DLD1 (cell line): ENCODE data around the gene EFCAB11.

Experiments
- in situ Hi-C: cut with HindIII; loops from 2 replicates; pipeline ENCODE4 v1.10.0; 2017; ENCODE audit warnings: low sequenced_read_pairs

Gene EFCAB11

DNA sequence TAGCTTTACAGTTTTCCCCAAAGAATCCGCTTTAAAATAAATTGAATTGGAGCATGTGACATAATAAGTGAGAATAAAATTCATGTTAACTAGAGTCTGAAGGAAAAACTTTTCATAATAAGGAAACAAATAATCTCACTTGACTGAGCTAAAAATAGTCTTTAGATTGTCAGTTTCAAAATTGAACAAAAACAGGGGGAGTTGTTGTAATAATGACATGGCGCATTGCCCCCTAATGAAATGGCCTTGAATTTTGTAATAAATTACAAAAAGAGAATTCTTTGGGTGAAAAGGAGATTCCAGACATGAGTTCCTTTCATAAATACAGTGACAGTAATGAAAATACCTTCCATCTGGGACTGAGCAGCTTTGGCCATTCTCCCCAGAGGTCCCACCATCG lies 178.6 kb downstream of the EFCAB11 start:
- in situ Hi-C loops, result no loop called here

DNA sequence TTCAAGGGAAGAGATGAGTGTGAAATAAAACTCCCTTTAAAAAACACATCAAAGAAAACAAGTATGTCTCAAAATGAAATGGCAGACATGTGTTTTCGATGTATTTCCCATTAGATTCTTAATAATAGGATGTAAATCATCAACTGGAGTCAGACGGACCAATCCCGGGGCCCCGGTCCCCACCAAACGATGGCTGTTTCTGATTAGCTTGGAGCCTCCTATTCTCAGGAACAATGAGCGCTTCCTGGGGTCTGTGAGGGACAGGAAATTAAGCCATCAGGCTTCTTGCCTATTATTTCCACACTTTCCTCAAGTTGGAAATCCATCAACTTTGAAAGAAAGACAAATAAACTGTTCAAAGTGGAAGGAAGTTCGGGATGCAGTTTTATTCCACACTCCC lies 179.4 kb downstream of the EFCAB11 start:
- in situ Hi-C loops, result no loop called here

DNA sequence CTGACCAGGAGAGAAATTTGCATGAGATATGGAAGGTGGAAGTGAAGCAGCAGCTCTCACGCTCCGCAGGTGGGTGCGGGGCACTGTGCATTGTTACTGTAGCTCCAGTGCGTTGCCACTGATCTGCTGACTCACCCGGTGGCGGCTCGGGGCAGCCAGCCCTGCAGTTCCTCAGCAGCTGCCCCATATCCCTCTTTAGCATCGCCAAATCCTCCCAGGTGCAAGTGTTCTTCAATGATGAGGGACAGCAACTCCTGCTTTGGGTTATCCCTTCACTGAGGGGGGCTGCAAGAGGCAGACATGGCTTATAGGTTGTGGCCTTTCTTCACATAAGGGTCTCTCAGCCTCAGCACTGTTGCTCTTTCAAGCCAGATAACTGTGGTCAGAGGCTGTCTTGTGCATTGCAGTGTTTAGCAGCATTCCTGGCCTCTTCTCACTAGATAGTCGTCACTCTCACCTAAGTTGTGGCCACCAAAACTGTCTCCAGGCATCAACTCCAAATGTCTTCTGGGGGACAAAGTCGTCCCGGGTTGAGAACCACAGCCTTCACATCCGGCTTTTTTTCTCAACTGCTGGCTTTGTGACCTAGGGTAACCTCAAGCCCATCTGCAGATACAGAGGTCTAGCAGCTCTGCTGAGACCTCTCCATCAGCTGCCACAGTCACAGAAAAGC lies 180.8 kb downstream of the EFCAB11 start:
- in situ Hi-C loops, result no loop called here

DNA sequence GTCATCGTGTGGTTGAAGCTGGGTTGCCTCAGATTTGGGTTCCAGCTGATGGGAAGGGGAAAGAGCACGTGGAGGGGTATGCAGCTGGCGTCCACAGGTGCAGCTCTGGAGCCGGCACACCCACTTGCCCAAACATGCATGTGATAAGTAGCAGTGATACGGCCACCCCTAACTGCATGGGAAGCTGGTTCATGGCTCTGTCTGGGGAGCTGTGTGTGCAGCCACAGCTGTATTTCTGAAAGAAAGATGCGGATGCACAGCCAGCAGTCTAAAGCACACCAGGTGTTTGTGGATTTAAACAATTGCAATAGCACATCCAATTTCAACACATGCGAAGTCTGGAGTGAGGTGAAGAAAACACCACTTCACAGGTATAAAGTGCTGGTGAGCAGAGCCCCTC lies 181.4 kb downstream of the EFCAB11 start:
- in situ Hi-C loops, result no loop called here

DNA sequence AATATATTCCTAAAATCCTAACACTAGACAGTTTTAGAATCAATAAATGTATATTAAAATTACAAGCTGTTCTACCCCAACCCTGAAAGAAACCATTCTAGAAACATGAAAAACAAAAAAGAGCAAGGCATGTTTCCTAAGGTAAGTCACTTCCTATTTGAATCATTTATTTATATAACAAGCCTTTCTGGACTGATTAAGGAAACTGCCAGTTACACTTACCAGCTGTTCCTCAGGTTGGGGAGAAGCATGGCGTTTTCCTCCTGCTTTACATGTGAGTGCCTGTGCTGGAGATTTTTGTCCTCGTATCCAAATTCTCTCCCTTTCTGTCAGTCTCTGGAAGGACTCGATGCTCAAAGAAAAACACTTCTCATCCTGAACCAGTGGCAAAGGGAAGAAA lies 183.3 kb downstream of the EFCAB11 start:
- in situ Hi-C loops, result no loop called here

DNA sequence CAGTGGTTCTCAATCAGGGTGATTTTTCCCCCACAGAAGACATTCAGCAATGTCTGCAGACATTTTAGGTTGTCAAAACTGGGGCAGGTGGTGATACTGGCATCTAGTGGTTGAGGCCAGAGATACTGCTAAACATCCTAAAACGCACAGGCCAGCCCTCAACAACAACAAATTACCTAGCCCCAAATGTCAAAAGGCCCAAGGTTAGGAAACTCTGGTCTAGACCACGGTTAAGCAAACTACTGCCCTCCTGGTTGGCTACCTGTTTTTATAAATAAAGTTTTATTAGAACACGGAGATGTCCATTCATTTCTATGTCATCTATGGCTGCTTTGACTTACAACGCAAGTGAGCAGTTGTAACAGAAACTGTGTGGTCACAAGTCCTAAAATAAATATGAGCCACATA lies 186.7 kb downstream of the EFCAB11 start:
- in situ Hi-C loops, result no loop called here

DNA sequence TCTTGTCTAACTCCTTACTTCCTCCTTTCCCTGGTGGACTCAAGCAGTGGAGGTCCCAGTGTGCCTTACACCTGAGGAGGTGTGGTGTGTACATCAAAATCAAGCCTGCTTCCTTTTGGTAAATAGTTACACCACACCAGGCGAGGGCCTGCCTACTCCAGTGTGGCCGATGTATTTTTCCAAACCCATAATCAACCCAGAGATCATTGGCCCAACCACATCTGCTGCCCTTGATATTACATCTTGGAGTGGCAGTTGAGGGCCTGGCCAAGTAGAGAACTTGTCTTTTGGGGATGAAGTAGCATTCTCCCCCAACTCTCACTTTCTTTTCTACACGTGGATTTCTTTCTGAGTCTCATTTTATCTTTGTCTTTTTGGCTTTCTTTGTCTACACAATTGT lies 187.4 kb downstream of the EFCAB11 start:
- in situ Hi-C loops, result no loop called here

DNA sequence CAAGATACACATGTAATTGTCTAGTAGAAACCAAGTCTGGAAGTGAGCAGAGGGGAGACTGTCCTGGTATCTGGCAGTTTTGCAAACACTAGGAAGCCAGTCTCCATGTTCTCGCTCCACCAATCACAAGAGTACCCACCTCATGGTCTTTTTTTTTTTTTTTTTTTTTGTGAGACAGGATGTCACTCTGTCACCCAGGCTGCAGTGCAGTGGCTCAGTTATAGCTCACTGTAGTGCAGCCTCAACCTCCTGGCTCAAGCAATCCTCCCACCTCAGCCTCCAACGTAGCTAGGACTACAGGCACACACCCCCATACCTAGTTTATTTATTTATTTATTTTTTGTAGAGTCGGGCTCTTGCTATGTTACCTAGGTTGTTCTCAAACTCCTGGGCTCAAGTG lies 189.2 kb downstream of the EFCAB11 start:
- in situ Hi-C loops, result no loop called here

DNA sequence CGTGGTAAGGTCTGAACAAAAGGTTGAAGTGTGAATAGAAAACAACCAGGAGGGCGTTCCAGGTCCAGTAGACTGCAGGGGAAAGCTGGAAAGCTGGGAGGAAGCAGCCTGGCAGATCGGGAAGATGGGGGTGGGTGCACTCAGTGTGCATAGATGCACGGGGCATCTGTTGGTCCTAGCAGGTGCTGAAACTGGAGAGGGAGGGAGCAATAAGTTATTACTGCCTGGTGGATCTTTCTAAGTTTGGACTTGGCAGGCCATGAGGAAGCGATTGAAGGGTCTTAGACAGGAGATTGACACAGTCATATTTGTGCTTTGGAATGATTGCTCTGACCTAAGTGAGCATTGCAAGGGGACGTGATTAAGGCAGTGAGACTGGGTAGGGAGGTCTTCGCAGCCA lies 194.4 kb downstream of the EFCAB11 start:
- in situ Hi-C loops, result no loop called here

DNA sequence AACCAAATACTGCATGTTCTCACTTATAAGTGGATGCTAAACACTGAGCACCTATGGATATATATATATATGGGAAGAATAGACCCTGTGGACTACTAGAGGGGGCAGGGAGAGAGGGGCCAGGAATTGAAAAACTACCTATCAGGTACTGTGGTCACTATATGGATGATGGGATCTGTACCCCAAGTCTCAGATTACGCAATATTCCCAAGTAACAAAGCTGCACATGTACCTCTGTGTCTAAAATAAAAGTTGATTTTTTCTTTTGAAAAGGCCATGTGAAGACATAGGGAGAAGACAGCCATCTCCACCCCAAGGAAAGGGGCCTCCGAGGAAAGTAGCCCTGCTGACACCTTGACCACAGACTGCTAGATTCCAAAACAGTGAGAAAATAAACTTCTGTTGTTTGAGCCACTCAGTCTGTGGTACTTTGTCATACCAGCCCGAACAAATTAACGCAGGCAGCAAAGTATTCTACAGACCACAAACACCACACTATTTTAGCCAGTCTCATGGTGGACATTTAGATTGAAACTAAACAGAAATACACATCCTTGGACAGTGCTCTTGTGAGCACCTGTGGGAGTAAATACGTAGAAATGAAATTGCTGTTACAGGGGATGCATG lies 197.1 kb downstream of the EFCAB11 start:
- in situ Hi-C loops, result no loop called here

DNA sequence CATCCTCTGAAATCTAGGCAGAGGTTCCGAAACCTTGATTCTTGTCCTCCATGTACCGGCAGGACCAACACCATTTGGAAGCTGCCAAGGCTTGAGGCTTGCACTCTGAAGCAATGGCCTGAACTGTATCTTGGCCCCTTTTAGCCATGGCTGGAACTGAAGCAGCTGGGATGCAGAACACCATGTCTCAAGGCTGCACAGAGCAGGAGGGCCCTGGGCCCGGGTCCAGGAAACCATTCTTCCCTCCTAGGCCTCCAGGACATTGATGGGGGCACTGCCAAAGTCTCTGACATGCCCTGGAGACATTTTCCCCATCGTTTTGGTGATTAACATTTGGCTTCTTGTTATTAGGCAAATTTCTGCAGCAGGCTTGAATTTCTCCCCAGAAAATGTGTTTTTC lies 198.7 kb downstream of the EFCAB11 start:
- in situ Hi-C loops, result no loop called here

DNA sequence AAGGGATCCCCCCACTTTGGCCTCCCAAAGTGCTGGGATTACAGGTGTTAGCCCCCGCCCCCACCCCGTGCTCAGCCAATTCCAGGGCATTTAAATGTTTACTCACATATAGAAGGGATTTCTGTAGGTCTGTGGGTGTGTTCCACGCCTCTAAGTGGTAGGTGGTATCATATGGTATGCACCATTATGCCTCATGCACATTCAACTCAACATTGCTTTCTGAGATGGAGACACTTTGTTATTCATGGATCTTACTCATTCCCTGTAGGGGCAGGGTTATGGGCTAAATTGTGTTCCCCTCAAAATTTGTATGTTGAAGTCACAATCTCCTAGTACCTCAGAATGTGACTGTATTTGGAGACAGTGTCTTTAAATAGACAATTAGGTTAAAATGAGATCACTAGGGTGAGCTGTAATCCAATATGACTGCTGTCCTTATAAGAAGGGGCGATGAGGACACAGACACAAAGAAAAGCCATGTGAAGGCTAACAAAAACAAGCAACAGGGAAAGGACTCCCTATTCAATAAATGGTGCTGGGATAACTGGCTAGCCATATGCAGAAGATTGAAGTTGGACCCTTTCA lies 200.6 kb downstream of the EFCAB11 start:
- in situ Hi-C loops, result no loop called here

DNA sequence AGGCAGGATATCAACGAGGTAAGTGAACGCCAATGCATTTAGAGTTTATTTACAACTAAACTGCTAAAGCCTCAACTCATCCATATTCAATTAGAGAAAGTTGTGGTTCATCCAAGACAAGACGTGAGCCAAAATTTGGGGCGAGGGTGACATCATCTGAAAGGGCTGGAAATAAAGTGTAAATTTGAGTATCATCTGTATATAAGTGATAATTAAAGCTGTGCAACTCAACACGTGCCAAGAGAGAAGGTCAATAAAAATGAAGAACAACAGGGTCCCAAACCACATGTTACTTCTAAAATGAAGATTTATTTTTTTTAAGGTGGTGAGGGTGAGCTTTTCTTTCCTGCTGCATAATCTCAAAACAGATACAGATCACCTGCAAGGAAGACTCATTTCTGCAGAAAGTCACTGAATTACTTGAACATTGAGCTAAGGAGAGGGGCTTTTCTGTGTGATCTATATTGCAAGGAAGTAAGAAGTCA lies 203.6 kb downstream of the EFCAB11 start:
- in situ Hi-C loops, result no loop called here

DNA sequence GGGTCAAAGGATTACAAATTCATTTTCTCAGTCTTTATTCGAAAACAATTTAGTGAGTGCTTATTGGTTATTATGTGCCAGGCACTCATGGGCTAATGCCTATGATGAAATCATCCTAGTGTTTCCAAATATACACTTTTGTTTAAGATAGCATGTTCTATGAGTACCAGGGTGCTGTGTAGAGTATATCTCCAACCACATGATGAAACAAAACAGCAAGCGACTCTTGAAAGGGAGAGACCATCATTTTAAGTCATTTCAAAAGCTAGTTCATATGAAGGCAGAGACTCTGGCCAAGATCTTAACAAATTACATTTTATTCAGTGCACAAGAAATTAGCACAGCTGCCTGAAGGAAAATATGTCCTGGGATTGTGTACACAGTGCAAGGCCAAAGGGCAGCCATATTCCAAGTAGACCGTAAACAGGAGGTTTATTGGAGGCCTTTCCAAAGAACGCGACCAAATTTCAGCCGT lies 204.2 kb downstream of the EFCAB11 start:
- in situ Hi-C loops, result no loop called here

DNA sequence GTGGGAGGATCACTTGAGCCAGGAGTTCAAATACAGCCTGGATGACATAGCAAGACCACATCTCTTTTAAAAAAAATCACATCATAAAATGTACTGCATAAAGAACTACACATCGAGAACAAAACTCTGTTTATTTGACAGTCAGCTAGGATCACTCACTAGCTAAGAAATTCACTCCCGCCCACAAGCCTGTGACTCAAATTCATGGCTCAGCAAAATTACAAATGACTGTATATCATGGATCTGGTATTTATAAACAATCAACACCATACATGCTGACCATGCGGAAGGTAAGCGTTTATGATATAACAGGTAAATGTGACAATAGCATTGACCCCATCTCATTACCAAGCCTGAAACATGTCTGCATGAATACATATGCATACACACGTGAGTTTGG lies 206.5 kb downstream of the EFCAB11 start:
- in situ Hi-C loops, result no loop called here

DNA sequence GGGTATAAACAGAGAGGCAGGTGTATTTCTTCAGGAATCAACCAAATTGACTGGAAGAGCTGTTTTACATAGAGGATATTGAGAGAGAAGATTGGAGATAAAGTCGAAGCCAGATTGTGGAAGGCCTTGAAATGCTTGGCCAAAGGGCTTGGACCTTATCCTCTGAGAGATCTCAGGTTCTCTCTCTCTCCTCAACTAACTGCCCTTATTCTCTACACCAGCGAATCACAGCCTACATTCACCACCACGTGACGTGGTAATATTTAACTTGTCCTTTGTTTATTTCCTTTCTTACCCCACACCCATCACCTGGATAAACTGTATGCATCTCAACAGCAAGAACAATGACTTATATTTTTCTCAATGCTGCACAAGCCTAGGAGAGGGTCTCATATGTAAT lies 207.4 kb downstream of the EFCAB11 start:
- in situ Hi-C loops, result no loop called here

DNA sequence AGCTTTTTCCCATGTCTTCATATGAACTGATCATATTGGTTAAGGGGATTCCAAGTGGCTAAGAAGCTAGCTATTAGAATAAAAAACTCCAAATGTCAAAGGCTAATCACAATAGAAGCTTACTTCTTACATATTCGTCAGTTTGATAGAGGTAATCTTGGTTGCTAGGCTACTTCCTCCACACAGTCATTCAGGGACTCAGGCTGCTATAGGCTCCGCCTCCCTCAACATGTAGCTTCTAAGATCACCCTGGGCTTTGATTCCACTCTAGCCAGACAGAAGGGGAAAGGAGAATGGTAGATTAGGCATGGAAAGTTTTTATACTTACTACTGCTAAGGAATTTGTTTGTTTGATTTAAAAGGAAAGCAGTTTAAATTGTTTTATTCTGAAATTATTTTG lies 207.9 kb downstream of the EFCAB11 start:
- in situ Hi-C loops, result no loop called here

DNA sequence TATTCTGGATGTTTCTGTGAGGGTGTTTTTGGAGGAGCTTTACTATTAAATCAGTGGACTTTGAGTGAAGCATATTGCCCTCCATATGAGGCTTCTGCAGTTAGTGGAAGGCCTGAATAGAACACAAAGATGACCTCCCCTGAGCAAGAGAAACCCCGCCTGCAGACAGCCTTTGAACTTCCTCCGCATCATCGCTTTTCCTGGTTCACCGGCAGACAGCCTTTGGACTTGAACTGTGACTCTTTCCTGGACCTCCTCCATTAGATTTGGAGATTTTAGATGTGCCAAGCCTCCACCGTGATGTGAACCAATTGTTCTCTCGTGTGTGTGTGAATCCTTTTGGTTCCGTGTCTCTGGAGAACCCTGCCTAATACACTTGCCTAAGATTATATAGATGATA lies 208.4 kb downstream of the EFCAB11 start:
- in situ Hi-C loops, result no loop called here
